GM13977 (cell line): Measurements from ENCODE around the gene SCARB1.

Source experiments
- DNase-seq: peaks from one replicate; pipeline ENCODE4 v3.0.0; 2012; ENCODE audit warnings: low spot score
- CTCF ChIP-seq: IDR thresholded peaks from 2 replicates; pipeline ENCODE4 v1.5.1; 2012; ENCODE audit warnings: mild to moderate bottlenecking, control low read depth; ENCODE audit not compliant: insufficient read depth; ENCODE audit errors: extremely low read depth, missing control alignments
- in situ Hi-C: fragments of 300-500 bp; cut with MboI; formaldehyde crosslinking; loops from one replicate; pipeline ENCODE4 v1.12.0; 2022; ENCODE audit warnings: low sequenced_read_pairs, low pct_unique_long_range_greater_than_20kb, mixed read lengths, inconsistent platforms; ENCODE audit not compliant: unreplicated experiment

The SCARB1 gene

GRCh38 chr12:124742111-124742510 is 121.6 kb downstream of the SCARB1 start:
- DNase-seq: no peak
- in situ Hi-C loops: no loop called here
- no peak for TF ChIP-seq CTCF

GRCh38 chr12:124741211-124741610 is 122.5 kb downstream of the SCARB1 start:
- in situ Hi-C loops: no loop called here
- no peak for DNase-seq
- TF ChIP-seq CTCF: no peak

- TF ChIP-seq CTCF: peak; percentile 46
- in situ Hi-C loops: no loop called here
- peak; percentile 56 for DNase-seq
Measured at GRCh38 chr12:124740691-124741137, 123.0 kb downstream of the SCARB1 start.

GRCh38 chr12:124739953-124740561 is 123.6 kb downstream of the SCARB1 start:
- no peak for TF ChIP-seq CTCF
- DNase-seq: no peak
- in situ Hi-C loops: no loop called here

- no peak for DNase-seq
- TF ChIP-seq CTCF: no peak
- in situ Hi-C loops: no loop called here
Measured at GRCh38 chr12:124738636-124739467, 124.8 kb downstream of the SCARB1 start.

GRCh38 chr12:124737772-124738635 is 125.7 kb downstream of the SCARB1 start:
- in situ Hi-C loops: no loop called here
- no peak for DNase-seq

More at GRCh38 chr12:124737772-124738635, 125.7 kb downstream of the SCARB1 start:
- no peak for TF ChIP-seq CTCF
